Measurements from ENCODE around the gene MAML2. TPM values are rescaled to one million over a fixed set of nuclear protein-coding genes. Genes with fewer than 3 reads are reported as not detected.

Gene MAML2
- total RNA-seq, 4 donors from 2014 or later = 34.3 to 58.8 (median 56.0) TPM

GRCh38 chr11:96094156-96094555, 248.8 kb downstream of the MAML2 start:
- no peak for TF ChIP-seq CTCF (IDR thresholded peaks at IDR 0.05; ENCODE audit: low read depth)

- no peak for TF ChIP-seq CTCF (IDR thresholded peaks at IDR 0.05; ENCODE audit: low read depth)
These were observed 250.5 kb downstream of the MAML2 start for GRCh38 chr11:96092511-96092910.

GRCh38 chr11:96091476-96091875, 251.5 kb downstream of the MAML2 start:
- TF ChIP-seq CTCF (IDR thresholded peaks at IDR 0.05; ENCODE audit: low read depth) = no peak

GRCh38 chr11:96090711-96091110, 252.3 kb downstream of the MAML2 start:
- TF ChIP-seq CTCF (IDR thresholded peaks at IDR 0.05; ENCODE audit: low read depth) = no peak

GRCh38 chr11:96088914-96089313, 254.1 kb downstream of the MAML2 start:
- TF ChIP-seq CTCF (IDR thresholded peaks at IDR 0.05; ENCODE audit: low read depth) = no peak

GRCh38 chr11:96086111-96086510, 256.9 kb downstream of the MAML2 start:
- no peak for TF ChIP-seq CTCF (IDR thresholded peaks at IDR 0.05; ENCODE audit: low read depth)

- no peak for TF ChIP-seq CTCF (IDR thresholded peaks at IDR 0.05; ENCODE audit: low read depth)
These were observed 257.6 kb downstream of the MAML2 start for GRCh38 chr11:96085319-96085930.
